GM19438 (cell line): Measurements from ENCODE around the gene NCOR2.

Source experiments
- ATAC-seq: cut with Tn5 transposase; IDR thresholded peaks from one replicate; pipeline ENCODE4 v1.9.1; 2021; ENCODE audit warnings: low read depth; ENCODE audit not compliant: unreplicated experiment

Gene NCOR2

DNA sequence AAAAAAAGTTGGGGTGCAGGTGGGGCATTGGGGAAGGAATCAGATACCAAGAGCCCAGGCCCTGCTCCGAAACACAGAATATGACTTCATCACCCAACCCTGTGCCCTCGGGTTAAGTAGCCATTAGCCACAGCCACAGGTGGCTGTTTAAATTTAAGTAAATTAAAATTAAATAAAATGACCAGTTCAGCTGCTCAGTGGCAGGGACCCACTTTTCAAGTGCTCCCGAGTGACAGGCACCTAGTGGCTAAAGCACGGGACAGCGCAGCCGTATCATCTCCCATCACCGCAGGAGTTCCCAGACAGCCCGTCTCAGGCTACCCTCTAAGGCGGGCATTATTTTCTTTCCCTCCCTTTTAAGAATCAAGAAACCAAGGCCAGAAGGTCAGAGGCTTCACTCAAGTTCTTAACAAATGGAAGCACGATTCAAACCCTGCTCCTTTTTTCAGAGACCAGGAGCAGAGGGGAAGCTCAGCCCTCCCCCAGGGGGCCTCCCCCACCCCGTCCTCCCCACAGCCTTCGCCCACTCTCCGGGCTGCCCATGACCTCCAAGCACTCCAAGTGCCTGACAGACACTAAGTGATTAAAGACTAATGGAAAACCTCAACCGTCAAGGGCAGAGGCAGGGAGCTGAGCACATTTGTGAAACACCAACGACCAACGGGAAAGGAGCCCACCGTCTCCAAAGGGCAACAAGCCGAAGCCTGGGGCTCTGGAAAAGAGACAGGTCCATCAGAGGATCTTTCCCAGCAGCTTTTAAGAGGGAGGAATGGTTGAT lies 5.2 kb downstream of the NCOR2 start:
- ATAC-seq, result no peak

DNA sequence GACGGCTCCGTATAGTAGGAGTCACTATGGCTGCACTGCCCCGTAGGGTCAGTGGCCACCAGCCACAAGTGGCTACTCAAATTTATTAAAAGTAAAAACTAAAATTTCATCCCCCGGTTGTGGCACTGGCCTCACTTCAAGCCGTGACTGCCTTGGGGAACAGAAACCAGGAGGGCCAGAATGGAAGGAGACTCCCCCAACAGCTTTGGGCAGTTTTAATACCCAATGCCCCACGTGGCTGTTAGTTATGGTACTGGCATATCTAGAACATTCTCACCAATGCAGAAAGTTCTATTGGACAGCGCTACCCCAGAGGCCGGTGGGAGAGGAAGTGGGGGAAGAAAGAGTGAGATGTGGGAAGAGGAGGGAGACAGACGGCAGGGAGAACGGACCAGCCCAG lies 6.2 kb downstream of the NCOR2 start:
- no peak for ATAC-seq

DNA sequence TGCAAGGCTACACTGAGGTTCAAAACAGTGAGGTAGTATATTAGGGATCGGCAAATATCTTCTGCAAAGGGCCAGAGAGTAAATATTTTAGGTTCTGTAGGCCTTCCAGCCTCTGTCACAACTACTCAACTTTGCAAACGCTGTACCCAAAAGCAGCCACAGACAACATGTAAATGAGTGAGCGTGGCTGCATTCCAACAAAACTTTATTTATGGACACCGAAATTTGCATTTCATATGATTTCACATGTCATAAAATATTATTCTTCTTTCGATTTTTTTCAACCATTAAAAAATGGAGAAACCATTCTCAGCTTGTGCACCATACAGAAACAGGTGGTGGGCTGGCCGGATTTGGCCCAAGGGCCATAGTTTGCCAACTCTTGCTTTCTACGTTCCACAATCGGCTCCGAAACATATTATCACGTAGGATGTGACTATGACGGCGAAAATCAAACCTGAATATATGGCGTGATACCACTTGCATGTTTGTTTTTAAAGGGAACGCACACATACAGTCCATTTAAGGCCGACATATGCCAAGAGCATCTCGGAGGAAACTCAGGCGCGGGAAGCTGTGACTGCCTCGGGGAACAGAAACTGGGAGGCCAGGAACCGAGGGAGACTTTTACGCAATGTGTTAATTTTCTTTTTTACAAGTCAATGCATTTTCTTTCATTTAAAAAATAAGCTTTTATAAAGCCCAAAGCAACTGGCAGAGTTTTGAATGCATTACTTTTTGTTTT lies 7.1 kb downstream of the NCOR2 start:
- no peak for ATAC-seq

DNA sequence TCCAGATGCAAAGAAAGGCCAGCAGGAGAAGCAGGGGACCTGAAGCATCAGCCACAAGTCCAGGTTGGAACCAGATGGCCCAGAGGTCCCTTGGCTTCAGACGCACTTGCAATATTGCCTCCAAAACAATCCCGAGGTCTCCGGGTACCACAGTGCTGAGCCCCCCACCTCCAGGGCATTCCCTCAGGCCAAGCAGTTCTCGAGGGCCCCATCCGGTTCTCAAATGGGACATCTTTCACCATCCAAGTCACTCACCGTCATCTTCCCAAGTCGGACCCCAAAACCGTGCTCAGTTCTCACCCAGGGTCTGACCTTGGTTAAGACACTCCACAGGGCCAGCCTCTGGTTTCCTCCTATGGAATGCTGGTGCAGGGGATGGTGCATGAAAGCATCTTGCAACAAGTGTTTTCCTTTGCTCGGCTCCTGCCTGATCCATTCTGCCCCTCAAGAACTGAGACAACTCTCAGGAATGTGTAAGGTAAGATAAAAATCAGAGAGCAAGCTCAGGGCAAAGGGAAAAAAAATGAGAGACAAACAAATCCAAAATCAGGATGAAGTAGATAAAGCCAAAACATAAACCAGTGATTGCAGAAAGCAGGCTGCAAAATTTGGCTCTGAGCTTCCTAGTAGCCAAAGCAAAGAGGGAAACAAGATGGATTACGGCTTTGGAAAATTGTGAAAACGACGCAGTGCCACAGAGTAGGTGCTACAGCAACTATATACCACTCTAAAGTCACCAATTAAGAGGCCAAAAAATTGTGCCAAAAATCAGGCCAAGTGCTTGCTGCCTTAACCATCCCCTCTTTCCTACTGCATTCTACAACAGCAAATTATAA lies 8.0 kb downstream of the NCOR2 start:
- no peak for ATAC-seq

DNA sequence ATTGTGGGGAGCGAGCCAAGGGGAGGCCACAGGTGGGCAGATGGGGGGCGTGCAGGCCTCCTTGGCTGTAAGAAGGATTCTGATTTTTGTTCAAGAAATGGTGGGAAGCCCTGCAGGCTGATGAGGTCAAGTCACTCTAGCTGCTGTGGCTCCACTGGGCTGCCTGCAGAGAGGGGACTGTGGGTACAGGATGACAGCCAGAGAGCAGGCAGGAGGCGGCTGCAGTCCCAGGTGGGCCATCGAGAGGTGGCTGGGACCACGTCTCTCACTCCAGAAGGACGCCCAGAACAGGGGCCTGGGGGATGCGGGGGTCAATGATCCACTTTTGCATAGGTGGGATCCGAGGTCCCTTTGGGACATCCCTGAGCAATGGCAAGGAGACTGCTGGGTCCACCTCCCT lies 9.1 kb downstream of the NCOR2 start:
- ATAC-seq, result no peak

DNA sequence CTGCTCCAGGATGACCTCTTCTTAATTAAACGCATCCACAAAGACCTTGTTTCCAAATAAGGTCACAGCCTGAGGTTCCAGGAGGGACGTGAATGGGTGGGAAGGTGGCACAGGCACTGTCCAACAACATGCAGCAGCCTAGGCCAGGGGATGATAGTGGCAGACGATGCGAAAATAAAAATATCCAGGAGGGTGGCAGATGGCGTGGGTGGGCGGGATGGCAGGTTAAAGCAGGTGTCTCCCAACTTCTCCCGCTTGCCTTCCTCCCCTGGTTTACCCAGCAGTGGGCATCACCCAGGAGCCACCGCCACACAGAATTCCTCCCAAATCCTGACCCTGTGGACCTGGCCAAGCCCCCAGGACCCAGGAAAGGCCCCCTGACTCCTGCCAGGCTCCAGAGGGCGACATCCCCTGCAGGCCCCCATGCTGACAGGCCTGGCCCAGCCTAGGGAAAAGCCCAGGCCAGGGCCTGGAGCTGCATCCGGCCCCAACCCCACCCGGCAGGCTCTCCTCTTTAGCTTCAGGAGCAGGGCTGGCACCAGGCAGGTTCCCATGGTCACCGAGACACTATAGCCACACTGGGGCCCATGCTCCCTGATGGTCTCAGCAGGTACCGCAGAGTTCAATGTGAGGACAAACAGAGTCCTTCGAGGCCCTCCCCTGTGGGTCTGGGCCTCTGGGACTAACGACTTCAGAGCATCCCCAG lies 9.7 kb downstream of the NCOR2 start:
- ATAC-seq, result no peak

DNA sequence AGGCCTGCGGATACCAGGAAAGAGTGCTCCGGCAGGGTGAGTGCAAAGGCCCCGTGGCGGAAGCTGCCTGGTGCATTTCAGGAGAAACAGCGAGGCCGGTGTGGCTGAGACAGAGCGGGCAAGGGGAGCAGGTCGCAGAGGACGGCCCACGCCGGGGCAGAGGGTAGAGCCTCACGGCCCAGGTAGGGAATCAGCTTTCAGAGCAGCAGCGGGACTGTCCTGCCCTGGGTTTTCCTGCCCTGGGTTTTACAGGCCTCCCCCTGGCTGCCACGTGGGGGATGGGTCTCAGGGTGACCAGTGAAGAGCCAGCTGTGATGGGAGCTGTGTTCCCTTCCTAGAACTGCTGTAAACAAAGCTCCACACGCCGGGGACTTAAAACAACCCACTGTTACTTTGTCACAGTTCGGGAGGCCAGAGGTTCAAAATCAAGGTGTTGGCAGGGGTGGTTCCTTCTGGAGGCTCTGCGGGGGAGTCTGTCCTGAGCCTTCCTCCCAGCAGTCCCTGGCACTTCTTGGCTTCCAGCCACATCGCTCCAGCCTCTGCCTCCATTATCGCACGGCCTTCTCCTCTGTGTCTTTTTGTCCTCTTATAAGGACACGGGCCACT lies 10.4 kb downstream of the NCOR2 start:
- no peak for ATAC-seq

DNA sequence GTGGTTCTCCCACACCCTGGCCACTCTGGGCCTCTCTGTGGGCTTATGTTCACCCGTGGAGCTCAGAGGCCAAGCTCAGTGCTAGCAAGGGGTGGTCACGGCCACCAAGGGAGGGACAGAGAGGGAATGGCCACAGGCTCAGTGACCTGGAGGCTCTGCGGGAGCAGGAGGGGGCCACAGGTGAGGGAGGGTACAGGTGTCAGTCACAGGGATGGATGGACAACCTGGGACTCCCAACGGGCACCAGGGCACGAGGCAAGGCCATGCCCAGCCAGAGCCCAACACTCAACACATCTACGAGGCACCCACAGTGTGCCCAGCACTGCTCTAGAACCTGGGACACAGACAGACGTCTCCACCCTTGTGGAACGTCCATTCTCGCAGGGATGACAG lies 11.3 kb downstream of the NCOR2 start:
- ATAC-seq, result no peak

DNA sequence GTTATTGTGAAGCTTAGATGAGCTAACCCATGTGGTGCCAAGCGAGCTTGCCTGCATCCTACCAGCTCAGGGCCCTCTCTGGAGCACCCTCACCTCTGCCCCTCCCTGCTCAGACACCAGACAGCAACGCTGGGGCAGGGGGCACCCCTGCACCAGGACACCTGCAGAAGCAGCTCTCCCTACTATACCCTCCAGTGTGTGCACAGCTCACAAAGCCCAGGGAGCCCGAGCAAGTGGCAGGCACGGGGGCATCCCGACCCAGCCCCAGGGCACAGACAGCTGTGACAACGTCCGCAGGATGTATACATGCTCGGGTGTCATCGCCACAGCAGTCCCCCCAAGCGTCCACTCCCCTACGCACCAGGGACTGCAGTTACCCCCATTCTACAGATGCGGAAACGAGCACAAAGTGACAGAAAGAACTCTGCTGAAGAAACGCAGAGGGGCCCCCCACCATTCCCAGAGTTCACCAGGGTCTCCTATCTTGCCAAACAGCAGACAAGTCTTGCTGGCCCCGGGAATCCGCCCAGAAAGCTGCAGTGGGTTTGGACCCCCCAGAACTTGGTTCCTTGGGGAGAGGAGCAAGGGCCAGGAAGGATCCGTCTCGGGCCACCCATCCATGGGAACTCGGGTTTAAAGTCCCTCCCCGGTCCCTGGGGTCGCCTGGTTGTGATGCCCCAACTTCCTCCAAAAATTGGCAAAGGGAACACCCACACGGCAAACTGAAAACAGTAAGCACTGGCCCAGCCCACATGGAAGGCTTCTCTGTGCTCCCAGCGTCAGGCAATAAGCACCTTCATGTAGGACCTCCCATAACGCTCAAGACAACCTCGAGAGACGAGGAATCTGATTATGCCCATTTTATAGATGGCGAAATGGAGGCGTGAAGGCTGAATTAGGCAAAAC lies 12.0 kb downstream of the NCOR2 start:
- ATAC-seq, result no peak

DNA sequence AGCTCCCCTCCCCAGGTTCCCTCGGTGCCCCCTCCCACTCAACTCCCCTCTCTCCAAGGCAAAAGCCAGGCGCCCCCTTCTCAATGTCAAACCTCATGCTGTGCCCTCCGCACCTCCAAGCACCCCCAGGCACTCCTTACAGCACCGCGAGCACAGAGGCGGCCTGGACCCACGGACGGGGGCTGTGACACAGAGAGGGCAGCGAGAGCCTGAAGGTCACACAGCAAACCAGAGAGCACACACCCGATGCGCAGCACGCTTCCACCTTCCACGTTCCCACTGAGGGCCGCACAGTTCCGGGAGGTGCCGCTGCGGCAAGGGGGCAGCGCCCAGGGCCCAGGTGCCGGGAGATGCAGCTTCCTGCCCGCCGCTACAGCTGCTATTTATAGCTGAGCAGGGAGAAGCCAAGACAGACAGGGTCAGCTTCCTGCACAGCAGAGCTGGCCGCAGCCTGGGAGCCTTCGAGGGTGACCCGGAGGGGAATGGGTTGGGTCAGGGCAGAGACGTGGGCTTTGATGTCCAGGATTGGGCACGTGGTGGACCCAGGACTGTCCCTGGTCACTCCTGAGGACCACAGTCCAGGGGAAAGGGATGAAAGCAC lies 12.9 kb downstream of the NCOR2 start:
- ATAC-seq, result no peak

DNA sequence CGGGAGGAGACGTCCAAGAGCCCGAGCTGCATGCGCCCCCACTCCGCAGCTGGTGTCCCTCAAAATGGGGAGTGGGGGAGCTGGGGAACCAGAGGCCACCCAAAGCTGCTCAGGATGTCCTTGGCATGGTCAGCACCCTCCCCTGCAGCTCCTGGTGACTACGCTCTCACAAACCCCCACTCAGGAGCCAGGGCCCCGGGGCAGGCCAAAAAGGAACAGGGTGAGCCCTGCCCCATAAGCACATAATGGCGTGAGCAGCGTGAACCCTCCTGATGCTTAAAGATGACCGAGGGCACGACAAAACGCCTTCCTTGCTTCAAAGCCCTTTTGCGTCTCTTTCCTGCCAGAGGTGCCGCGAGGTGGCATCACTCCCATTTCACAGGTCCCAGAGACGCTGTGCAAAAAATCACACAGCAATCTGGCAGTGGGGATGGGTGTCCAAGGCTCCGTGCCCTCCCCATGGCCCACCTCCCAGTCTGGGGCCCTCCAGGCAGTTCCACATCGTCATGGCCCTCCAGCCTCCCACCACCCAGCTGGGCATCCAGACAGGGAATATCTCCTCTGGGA lies 13.5 kb downstream of the NCOR2 start:
- no peak for ATAC-seq

DNA sequence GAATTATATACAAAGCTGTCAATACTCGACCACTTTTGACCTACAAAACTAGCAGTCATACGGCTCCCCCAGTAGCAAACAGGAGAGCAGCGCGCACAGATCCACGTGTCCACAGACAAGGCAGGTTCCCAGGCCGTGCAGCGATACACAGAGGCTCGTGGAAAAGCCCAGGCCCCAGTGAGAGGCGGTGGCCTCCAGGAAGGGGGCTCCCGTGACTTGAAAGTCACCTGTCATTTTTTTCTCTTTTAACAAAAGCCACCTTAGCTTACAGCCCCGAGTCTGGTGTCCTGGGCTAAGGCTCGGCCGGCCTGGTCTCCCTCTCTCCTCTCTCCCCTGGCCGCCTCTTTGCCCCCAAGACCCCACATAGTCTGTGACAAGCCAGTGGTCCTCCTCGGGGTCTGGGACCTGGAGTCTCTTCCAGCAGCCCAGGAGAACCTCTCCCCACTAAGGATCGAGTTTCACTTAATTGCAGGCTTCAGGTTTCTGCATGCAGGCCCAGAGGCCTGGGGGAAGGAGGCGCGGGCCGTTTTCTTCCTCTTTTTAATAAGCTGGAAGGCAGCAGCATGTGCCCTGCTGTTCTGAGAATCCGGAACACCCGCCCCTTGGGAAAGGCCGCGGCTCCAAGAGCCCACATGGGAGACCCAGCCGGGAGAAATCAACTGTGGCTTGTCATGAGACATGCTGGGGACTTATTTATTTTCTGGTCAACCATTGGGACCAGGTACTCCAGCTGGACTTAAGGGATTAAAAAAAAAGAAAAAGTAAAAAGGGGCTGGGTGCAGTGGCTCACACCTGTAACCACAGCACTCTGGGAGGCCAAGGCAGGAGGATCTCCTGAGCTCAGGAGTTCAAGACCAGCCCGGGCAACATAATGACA lies 15.9 kb downstream of the NCOR2 start:
- ATAC-seq, result no peak

DNA sequence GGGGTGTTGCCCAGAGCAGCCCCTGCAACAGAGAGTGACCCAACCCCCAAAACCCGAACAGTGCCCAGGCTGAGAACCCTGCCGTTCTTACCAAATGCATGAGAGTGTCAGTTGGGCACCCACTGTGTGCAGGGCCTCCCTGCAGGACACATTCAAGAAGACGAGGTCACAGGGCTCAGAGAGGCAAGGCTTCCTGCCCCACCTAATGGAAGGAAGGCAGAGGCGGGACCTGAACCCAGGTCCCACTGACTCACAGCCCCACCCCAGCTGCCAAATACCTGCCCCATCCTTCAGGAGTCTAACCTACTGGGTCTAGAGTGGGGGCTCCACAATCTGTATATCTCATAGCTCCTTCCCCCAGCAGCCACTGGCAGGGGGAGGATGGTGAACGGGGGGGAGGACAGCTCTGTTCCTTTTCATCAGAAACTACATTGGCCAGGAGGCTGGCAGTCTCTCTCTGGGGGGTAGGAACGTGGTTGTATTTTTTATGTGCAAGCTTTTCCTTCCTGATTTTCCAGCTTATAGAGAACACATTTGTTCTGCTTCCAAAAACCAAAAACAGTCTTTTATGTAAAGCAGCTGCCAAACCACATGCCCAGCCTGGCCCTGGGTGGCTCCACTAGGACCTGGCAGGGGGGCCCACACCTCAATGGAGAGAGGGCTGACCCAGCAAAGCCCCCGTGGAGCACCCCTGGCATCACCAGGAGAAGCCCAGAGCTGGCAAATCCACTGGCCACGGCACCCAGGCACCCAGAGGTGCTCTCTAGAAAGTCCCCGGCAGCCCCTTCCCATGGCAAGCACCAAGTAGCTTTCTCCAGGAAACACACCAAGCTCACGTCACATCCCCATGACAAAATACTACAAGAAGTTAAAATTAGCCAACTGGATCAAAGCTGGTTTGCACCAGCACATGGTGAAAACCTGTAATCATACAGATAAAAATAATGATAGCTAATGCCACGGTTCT lies 17.0 kb downstream of the NCOR2 start:
- no peak for ATAC-seq

DNA sequence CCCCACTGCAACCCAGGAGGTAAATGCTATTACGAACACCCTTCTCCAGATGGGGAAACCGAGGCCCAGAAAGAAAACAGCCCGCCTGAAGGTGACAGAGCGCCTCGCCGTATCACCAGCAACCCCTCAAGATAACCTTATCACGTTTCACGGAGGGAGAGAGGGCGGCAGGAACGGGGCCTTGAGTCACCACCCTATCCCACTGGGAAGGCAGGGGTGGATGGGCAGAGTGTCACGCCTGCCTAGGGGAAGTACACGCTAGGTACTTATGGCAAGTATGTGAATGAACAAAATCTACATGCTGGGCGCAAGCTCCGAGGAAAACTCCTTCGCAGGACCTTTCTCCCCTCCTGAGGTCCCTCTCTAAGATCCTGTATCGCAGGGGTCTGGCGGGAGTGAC lies 17.8 kb downstream of the NCOR2 start:
- no peak for ATAC-seq

DNA sequence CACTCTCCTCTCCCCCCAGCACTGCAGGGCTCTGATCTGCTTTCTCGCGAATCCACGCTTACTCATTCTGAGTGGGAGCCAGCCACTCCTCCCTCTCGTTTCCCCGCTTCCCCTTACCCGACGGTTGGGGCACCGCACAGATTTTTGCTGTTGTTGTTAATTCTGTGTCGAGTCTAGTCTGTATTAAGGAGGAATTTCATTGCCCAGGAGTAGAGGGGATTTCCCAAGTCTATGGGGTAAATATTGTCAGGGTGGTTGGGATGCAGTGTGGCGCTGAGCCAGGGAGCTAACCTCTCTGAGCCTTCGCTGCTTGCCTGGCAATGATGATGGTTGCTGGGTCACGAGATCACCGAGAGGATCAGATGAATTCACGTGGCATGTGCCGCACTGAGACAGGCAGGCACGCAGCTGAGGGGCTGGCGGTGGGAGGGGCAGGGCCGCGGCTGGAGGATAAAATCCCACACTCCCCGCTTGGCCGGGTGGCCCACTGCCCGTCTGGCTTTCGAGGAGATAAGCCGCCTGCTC lies 18.5 kb downstream of the NCOR2 start:
- no peak for ATAC-seq

DNA sequence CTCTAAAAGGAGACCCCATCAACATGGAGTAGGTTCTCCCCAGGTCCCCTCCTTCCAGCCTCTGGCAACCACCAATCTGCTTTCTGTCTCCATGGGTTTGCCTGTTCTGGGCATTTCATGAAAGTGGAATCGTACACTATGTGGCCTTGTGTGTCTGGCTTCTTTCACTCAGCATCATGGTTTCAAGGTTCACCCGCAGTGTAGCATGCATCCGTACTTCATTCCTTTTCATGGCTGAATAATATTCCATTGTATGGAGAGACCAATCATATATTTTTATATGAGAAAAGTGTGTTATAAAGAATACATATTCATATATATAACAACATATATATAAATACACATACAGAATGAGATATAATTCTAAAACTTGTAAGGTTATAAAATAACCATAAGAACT lies 19.8 kb downstream of the NCOR2 start:
- no peak for ATAC-seq
